ENCODE results near the gene ADGRV1. TPM values are rescaled to one million over a fixed set of nuclear protein-coding genes. Genes with fewer than 3 reads are reported as not detected.

ADGRV1 gene
- total and polyA plus RNA-seq, 2 donors (not counting 3 experiments of a cell fraction or from before 2014, with no cell fraction given), result 0.11 to 0.55 TPM

- H3K4me3 ChIP-seq (replicated peaks in 1 of 3; ENCODE audit: insufficient read depth in 1 of 3, low read depth in 1 of 3, low read length in 3 of 3), result no peak overlapping the region
- H3K27me3 ChIP-seq (ENCODE audit: control insufficient read depth in 2 of 2, insufficient read depth in 2 of 2, low read length in 2 of 2), result no peaks in the 10 kb centered on the region
- H2AFZ ChIP-seq (ENCODE audit: low read depth, low read length), result no peak overlapping the region
- H3K4me2 ChIP-seq (ENCODE audit: insufficient read depth, low read length), result no peak overlapping the region
- no peaks in the 10 kb centered on the region for H3K9me3 ChIP-seq (replicated peaks; ENCODE audit: control insufficient read depth, insufficient read depth, low read length)
- no peak overlapping the region for H3K27ac ChIP-seq (ENCODE audit: insufficient read depth, low read depth, low read length)
- intact Hi-C loops (cut with micrococcal nuclease) (no loop called here), dilution Hi-C loops (cut with MboI; ENCODE audit: extremely low pct_ligation_motif_present, low sequenced_read_pairs) (no loop called here)
- ChIA-PET POLR2A (no interaction called here), CTCF (interaction anchor here (2.1 to 4.9 kb wide), 2 partner anchors 157 to 295 kb away, joined by 7 to 19 read pairs; no protein-coding TSS in a partner anchor)
- no peaks in the 10 kb centered on the region for H3K4me1 ChIP-seq (ENCODE audit: control insufficient read depth, extremely low read depth, insufficient read depth, low read length)
- BruUV-seq (replicated peaks), result no TSS peak
- no peak for TF ChIP-seq POLR2A (IDR thresholded peaks at IDR 0.05; ENCODE audit: low read depth, low read length)
- TF ChIP-seq, protein P1, sequence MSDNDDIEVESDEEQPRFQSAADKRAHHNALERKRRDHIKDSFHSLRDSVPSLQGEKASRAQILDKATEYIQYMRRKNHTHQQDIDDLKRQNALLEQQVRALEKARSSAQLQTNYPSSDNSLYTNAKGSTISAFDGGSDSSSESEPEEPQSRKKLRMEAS (IDR thresholded peaks at IDR 0.05; ENCODE audit: insufficient read depth, insufficient read length), result no peak
- no peak for TF ChIP-seq FOS (IDR thresholded peaks at IDR 0.05; ENCODE audit: borderline replicate concordance, insufficient read depth, low read length)
- TF ChIP-seq MYC (IDR thresholded peaks at IDR 0.05; ENCODE audit: low read depth, low read length), result no peak
- FAIRE-seq, result no peak
- no peak for DNase-seq (ENCODE audit: low read depth, low spot score)
- no peak overlapping the region for H3K9ac ChIP-seq (replicated peaks; ENCODE audit: extremely low read depth, insufficient read depth, low read length)
- no peaks in the 10 kb centered on the region for H3K9me1 ChIP-seq (replicated peaks; ENCODE audit: control insufficient read depth, extremely low read depth, insufficient read depth, low read length)
- H4K20me1 ChIP-seq (replicated peaks; ENCODE audit: control insufficient read depth, extremely low read depth, insufficient read depth, low read length), result no peaks in the 10 kb centered on the region
- H3K79me2 ChIP-seq (ENCODE audit: control insufficient read depth, insufficient read depth, low read length), result no peaks in the 10 kb centered on the region
- no peaks in the 10 kb centered on the region for H3K36me3 ChIP-seq (ENCODE audit: control insufficient read depth in 2 of 2, extremely low read depth in 1 of 2, insufficient read depth in 2 of 2, low read length in 2 of 2)
Observed at GRCh38 chr5:91089758-91090157, 531.2 kb downstream of the ADGRV1 start.

DNA sequence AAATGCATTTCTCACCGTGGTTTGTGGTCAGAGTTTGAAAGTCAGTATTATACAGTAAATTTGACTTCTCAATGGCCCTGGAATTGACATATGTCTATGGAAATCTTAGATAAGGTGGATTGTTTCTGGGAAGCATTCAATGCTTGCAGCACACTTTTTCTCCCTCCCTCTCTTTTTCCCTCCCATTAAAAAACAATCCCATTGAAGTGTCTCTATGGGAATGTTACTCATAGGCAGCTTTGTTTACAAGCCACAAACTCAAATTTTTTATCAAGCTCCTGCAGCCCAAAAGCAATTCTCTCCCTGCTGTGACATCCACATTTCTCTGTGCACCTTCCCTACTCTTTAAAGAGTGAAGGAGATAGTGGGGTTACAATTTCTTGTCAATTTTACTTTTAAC is 532.4 kb downstream of the ADGRV1 start:
- Histone ChIP-seq H3K4me2 (ENCODE audit: insufficient read depth, low read length) (no peak overlapping the region), H3K9me3 (replicated peaks; ENCODE audit: control insufficient read depth, insufficient read depth, low read length) (no peaks in the 10 kb centered on the region), H2AFZ (ENCODE audit: low read depth, low read length) (no peak overlapping the region), H3K9me1 (replicated peaks; ENCODE audit: control insufficient read depth, extremely low read depth, insufficient read depth, low read length) (no peaks in the 10 kb centered on the region), H3K27ac (ENCODE audit: insufficient read depth, low read depth, low read length) (no peak overlapping the region), H3K4me3 (replicated peaks in 1 of 3; ENCODE audit: insufficient read depth in 1 of 3, low read depth in 1 of 3, low read length in 3 of 3) (no peak overlapping the region), H3K9ac (replicated peaks; ENCODE audit: extremely low read depth, insufficient read depth, low read length) (no peak overlapping the region), H3K4me1 (ENCODE audit: control insufficient read depth, extremely low read depth, insufficient read depth, low read length) (no peaks in the 10 kb centered on the region), H3K27me3 (ENCODE audit: control insufficient read depth in 2 of 2, insufficient read depth in 2 of 2, low read length in 2 of 2) (no peaks in the 10 kb centered on the region), H4K20me1 (replicated peaks; ENCODE audit: control insufficient read depth, extremely low read depth, insufficient read depth, low read length) (no peaks in the 10 kb centered on the region), H3K79me2 (ENCODE audit: control insufficient read depth, insufficient read depth, low read length) (no peaks in the 10 kb centered on the region), H3K36me3 (ENCODE audit: control insufficient read depth in 2 of 2, extremely low read depth in 1 of 2, insufficient read depth in 2 of 2, low read length in 2 of 2) (no peaks in the 10 kb centered on the region)
- ChIA-PET CTCF (interaction anchor here (1.5 to 4.9 kb wide), 3 partner anchors 70 to 294 kb away, joined by 4 to 19 read pairs (median 5); no protein-coding TSS in a partner anchor), POLR2A (no interaction called here)
- DNase-seq (ENCODE audit: low read depth, low spot score) (no peak), FAIRE-seq (no peak)
- intact Hi-C loops (cut with micrococcal nuclease) (no loop called here), dilution Hi-C loops (cut with MboI; ENCODE audit: extremely low pct_ligation_motif_present, low sequenced_read_pairs) (no loop called here)
- no TSS peak for BruUV-seq (replicated peaks)
- TF ChIP-seq, protein P1 (IDR thresholded peaks at IDR 0.05; ENCODE audit: insufficient read depth, insufficient read length), result no peak
- TF ChIP-seq EZH2 (IDR thresholded peaks at IDR 0.05; ENCODE audit: borderline replicate concordance, low read depth, low read length, severe bottlenecking) (no peak), POLR2AphosphoS5 (IDR thresholded peaks at IDR 0.05; ENCODE audit: insufficient read depth, low read depth, low read length) (no peak), GATA2 (IDR thresholded peaks at IDR 0.05; ENCODE audit: insufficient read depth, insufficient read length, low read depth, low read length) (no peak), MYC (IDR thresholded peaks at IDR 0.05; ENCODE audit: low read depth, low read length) (no peak)
